GM12874 (cell line): ENCODE results near the gene RPS10.

Experiments
- CTCF ChIP-seq: IDR thresholded peaks from 2 replicates; pipeline ENCODE4 v1.5.1; 2011; ENCODE audit warnings: low read depth, mild to moderate bottlenecking, control low read depth, low read length, moderate library complexity; ENCODE audit not compliant: insufficient read depth

Gene RPS10

GRCh38 chr6:34383656-34384320, 42.1 kb downstream of the RPS10 start:
- TF ChIP-seq CTCF, result no peak

GRCh38 chr6:34383161-34383631, 42.7 kb downstream of the RPS10 start:
- TF ChIP-seq CTCF, result no peak

- TF ChIP-seq CTCF, result no peak
Observed at GRCh38 chr6:34381081-34381480, 44.8 kb downstream of the RPS10 start.

- no peak for TF ChIP-seq CTCF
Observed at GRCh38 chr6:34378470-34378869, 47.4 kb downstream of the RPS10 start.

- TF ChIP-seq CTCF, result no peak
Observed at GRCh38 chr6:34377984-34378383, 47.9 kb downstream of the RPS10 start.

- no peak for TF ChIP-seq CTCF
Observed at GRCh38 chr6:34375833-34376232, 50.0 kb downstream of the RPS10 start.

- no peak for TF ChIP-seq CTCF
Observed at GRCh38 chr6:34374508-34374907, 51.4 kb downstream of the RPS10 start.
